Germinal center (tissue), 1 donor: ENCODE data around the gene IFI27.

Source experiments
- DNase-seq: peaks from one replicate; pipeline ENCODE4 v3.0.0; 2012; ENCODE audit warnings: mixed read lengths, low spot score

The IFI27 gene

GRCh38 chr14:94102768-94103482, 7.6 kb upstream of the IFI27 start:
- DNase-seq: no peak

GRCh38 chr14:94103554-94104150, 6.9 kb upstream of the IFI27 start:
- no peak for DNase-seq

- no peak for DNase-seq
These were observed 5.8 kb upstream of the IFI27 start for GRCh38 chr14:94104731-94105130.

GRCh38 chr14:94109915-94110250, 653 bp upstream of the IFI27 start:
- no peak for DNase-seq

GRCh38 chr14:94111276-94112095, 950 bp downstream of the IFI27 start:
- no peak for DNase-seq

- DNase-seq: no peak
These were observed 2.1 kb downstream of the IFI27 start for GRCh38 chr14:94112513-94113063.

GRCh38 chr14:94113073-94113472, 2.5 kb downstream of the IFI27 start:
- DNase-seq: no peak

- DNase-seq: no peak
These were observed 3.0 kb downstream of the IFI27 start for GRCh38 chr14:94113490-94113889.

GRCh38 chr14:94113908-94114588, 3.5 kb downstream of the IFI27 start:
- no peak for DNase-seq

GRCh38 chr14:94114589-94115057, 4.1 kb downstream of the IFI27 start:
- DNase-seq: no peak

GRCh38 chr14:94115058-94115591, 4.6 kb downstream of the IFI27 start:
- no peak for DNase-seq

- DNase-seq: no peak
These were observed 5.1 kb downstream of the IFI27 start for GRCh38 chr14:94115631-94116030.

GRCh38 chr14:94116701-94117100, 6.2 kb downstream of the IFI27 start:
- DNase-seq: no peak

- no peak for DNase-seq
These were observed 7.3 kb downstream of the IFI27 start for GRCh38 chr14:94117856-94118255.

GRCh38 chr14:94119071-94119470, 8.5 kb downstream of the IFI27 start:
- DNase-seq: no peak

GRCh38 chr14:94120667-94121340, 10.3 kb downstream of the IFI27 start:
- no peak for DNase-seq

GRCh38 chr14:94121485-94121884, 10.9 kb downstream of the IFI27 start:
- DNase-seq: no peak

- no peak for DNase-seq
These were observed 11.9 kb downstream of the IFI27 start for GRCh38 chr14:94122438-94122837.

GRCh38 chr14:94123296-94123695, 12.8 kb downstream of the IFI27 start:
- no peak for DNase-seq

- no peak for DNase-seq
These were observed 13.3 kb downstream of the IFI27 start for GRCh38 chr14:94123868-94124267.
